Measurements from ENCODE around the gene LDLRAD3. TPM values are rescaled to one million over a fixed set of nuclear protein-coding genes. Genes with fewer than 3 reads are reported as not detected.

Gene LDLRAD3
- total RNA-seq, 2 experiments from 2014 or later: not detected

DNA sequence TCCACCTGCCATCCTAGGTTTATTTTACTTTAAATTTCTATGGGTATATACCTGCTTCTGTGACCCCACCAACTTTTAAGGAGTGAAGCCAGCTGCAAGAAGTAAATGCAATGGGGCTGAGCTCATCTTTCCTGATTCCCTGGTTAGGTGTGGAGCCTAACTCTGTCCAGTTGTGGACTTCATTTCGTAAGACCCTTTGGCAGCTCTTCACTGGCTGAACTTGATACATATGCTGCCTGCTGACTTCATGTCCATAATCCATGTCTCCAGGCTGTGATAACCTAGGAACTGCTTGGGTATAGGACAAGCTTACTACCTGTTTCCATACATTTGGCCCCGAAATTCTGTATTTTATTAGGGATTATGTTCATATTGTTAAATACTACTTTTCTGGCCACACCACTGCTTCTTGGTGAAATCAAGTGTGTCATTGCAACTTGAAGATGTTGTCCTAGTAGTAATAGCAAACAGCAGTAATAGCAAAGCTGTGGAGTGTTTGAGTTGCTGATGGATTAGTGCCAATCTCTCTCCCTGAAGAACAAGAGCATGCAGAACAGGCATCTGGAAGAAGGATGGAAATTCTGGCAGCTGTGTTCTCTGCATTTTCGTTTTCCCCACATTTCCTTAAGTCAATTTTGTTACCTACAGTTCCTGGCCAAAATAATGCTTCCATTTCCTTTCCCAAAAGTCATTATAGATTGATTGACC lies 31.2 kb downstream of the LDLRAD3 start:
- DNase-seq (no peak), ATAC-seq (no peak)
- Mint-ChIP-seq H3K9me3 (ENCODE audit: low read depth) (no peaks in the 10 kb centered on the region), H3K36me3 (no peaks in the 10 kb centered on the region), H3K4me3 (no peak overlapping the region), H3K27me3 (no peaks in the 10 kb centered on the region), H3K4me1 (no peaks in the 10 kb centered on the region), H3K27ac (no peak overlapping the region)
- CTCF ChIA-PET: no interaction called here

DNA sequence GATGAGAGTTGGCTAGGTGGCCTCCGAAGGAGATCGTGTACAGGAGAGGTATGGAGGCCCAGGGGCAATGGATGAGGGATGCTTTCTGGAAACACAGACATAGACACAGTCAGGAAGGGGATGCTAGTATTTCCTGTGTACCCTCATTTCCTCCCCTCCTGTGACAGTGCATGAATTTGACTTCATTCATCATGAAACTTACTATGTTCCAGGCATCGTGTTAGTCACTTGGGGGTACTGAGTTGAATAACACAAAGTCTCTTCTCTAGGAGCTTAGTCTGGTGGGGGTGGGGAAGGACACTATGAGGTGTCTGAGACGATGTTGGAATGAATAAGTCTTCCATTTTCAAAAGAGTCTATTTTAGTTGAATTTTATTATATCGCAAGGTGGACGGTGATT lies 32.6 kb downstream of the LDLRAD3 start:
- no peak overlapping the region for H3K27ac Mint-ChIP-seq
- no peak for DNase-seq
- H3K4me3 Mint-ChIP-seq: no peak overlapping the region
- H3K4me1 Mint-ChIP-seq: no peaks in the 10 kb centered on the region
- no peaks in the 10 kb centered on the region for H3K36me3 Mint-ChIP-seq
- CTCF ChIA-PET: no interaction called here
- H3K27me3 Mint-ChIP-seq: no peaks in the 10 kb centered on the region
- ATAC-seq: no peak
- H3K9me3 Mint-ChIP-seq (ENCODE audit: low read depth): no peaks in the 10 kb centered on the region

DNA sequence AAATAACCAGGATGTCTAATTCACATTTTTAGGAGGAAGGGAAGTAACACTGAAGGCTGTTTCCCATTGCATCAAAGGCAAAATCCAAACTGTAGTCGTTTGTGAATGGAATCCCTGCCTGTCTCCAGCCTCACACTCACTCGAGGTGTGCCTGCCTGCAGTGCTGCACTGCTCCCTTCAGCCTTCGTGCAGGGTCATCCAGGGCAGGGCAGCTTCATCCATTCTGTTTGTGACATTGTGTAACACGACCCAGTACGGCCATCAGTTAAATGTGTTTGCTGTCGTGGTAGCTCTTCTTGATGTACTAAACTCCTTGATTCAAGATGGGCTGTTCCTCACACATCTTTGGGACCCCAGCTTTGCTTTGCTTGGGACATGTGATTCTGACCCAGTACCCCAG lies 34.3 kb downstream of the LDLRAD3 start:
- ATAC-seq (no peak), DNase-seq (no peak)
- Mint-ChIP-seq H3K36me3 (no peaks in the 10 kb centered on the region), H3K4me1 (no peaks in the 10 kb centered on the region), H3K9me3 (ENCODE audit: low read depth) (no peaks in the 10 kb centered on the region), H3K27me3 (no peaks in the 10 kb centered on the region), H3K4me3 (no peak overlapping the region), H3K27ac (no peak overlapping the region)
- CTCF ChIA-PET: no interaction called here

DNA sequence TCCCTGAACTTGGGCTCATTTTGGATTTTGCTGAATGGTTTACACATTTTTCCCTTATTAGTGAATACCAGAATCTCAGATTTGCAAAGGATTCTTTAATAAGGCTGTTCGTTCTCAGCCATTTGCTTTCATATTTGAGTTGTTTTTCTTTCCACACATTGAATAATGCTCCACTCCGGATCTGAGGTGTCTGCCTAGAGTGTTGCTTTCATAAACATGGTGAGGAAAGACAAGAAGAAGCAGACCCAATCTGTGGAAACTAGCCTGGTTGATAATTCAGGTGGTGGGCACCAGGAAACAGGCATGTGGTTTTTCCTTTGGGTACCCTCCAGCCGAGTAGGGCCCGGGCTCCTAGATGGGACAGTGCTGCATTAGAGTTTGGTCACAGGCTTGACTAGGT lies 35.0 kb downstream of the LDLRAD3 start:
- no peaks in the 10 kb centered on the region for H3K36me3 Mint-ChIP-seq
- H3K27me3 Mint-ChIP-seq: no peaks in the 10 kb centered on the region
- ATAC-seq (no peak), DNase-seq (no peak)
- H3K4me3 Mint-ChIP-seq: no peak overlapping the region
- H3K4me1 Mint-ChIP-seq: no peaks in the 10 kb centered on the region
- CTCF ChIA-PET: no interaction called here
- H3K9me3 Mint-ChIP-seq (ENCODE audit: low read depth): no peaks in the 10 kb centered on the region
- H3K27ac Mint-ChIP-seq: no peak overlapping the region

DNA sequence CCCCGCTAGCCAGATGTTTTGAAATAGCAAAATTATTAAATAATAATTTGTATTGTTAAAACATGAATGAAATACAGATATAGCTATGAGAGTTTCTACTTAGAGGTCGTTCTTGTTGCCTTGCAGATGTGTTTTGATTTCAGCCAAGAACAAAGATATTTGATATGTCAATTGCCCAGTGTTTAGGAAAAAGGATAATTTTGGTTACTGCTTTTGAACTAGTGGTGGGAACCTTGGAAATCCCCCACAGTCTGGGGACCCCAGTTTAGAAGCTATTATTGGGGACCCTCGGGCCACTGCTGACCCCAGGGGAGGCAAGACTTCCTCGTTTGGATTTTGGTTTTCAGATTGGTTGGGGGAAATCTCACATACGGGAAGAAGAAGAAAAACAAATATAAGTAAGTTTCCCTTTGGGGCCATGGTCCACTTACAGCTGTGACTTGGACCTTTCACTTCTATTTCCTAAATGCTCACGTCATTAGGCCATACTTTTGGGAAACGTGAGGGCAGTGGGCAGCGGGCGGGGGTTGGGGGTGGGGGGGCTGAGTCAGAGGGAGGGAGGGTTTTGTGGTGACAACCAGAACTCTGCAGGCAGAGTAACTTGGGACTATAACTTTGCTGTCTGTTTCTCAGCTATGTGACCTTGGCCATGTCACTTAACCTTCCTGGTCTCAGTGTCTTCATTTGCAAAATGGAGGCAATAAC lies 37.0 kb downstream of the LDLRAD3 start:
- CTCF ChIA-PET: interaction anchor here (1.1 kb wide), 1 partner anchor 576 kb away, joined by 3 read pairs; no protein-coding TSS in a partner anchor
- H3K27me3 Mint-ChIP-seq: no peaks in the 10 kb centered on the region

DNA sequence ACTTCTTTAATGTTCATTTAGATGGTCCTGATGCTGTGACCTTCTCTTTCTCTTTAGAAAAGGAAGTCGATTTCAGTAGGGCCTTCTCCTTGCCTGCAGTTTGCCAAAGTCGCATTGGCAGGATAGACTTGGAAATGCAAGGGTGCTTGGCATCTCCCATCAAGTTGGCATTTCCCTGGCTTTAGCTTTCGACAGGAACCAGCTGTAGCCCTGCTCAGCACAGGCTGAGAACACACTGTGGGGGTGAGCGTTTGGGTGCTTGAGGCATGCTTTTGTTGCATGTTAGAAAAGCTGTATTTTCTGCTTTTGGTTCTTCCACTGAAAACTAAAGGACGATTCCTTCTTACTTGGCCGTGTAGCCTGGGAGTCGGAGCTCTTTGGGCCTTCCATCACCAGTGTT lies 37.7 kb downstream of the LDLRAD3 start:
- ATAC-seq (no peak), DNase-seq (no peak)
- CTCF ChIA-PET: interaction anchor here (1.1 kb wide), 1 partner anchor 576 kb away, joined by 3 read pairs; no protein-coding TSS in a partner anchor
- H3K36me3 Mint-ChIP-seq: no peaks in the 10 kb centered on the region
- no peak overlapping the region for H3K27ac Mint-ChIP-seq
- H3K4me1 Mint-ChIP-seq: no peaks in the 10 kb centered on the region
- H3K4me3 Mint-ChIP-seq: no peak overlapping the region
- H3K27me3 Mint-ChIP-seq: no peaks in the 10 kb centered on the region
- H3K9me3 Mint-ChIP-seq (ENCODE audit: low read depth): no peaks in the 10 kb centered on the region

More for the DNA sequence above, 37.0 kb downstream of the LDLRAD3 start:
- Mint-ChIP-seq H3K27ac (no peak overlapping the region), H3K36me3 (no peaks in the 10 kb centered on the region), H3K4me3 (no peak overlapping the region), H3K4me1 (no peaks in the 10 kb centered on the region), H3K9me3 (ENCODE audit: low read depth) (no peaks in the 10 kb centered on the region)
- no peak for ATAC-seq
- no peak for DNase-seq

DNA sequence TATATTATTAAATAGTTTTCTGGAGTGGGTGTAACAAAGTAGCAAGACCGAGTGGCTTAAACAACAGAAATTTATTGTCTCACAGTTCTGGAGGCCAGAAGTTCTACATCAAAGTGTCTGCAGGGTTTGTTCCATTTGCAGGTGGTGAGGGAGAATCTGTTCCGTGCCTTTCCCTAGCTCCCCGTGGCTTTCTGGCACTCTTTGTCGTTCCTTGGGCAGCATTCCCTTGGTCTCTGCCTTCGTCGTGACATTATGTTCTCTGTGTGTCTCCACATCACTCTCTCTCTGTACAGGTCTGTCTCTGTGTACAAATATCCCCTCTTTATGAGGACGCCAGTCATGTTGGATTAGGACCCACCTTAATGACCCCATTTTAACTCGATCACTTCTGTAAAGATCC lies 38.2 kb downstream of the LDLRAD3 start:
- DNase-seq (no peak), ATAC-seq (no peak)
- no peaks in the 10 kb centered on the region for H3K9me3 Mint-ChIP-seq (ENCODE audit: low read depth)
- H3K4me3 Mint-ChIP-seq: no peak overlapping the region
- H3K27me3 Mint-ChIP-seq: no peaks in the 10 kb centered on the region
- no peaks in the 10 kb centered on the region for H3K36me3 Mint-ChIP-seq
- CTCF ChIA-PET: interaction anchor here (1.1 kb wide), 1 partner anchor 577 kb away, joined by 3 read pairs; no protein-coding TSS in a partner anchor
- H3K4me1 Mint-ChIP-seq: no peaks in the 10 kb centered on the region
- H3K27ac Mint-ChIP-seq: no peak overlapping the region

DNA sequence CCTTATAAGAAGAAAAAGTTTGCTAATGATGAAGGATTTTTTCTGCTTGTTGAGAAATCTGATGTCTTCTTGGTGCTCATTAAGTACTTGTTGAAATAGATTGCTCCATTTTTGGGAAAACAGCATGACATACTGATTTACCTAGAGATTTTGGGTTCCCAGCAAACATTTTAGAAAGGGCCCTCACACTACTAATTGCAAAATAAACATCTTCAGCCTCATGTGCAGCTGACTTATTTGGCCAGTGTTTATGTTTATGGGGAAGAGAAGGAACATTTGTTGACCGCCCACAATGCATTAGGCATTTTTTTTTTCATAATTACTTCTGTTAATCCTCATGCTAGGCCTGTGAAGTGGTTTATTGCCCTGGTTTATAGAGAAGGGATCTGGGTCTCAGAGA lies 40.1 kb downstream of the LDLRAD3 start:
- no peaks in the 10 kb centered on the region for H3K27me3 Mint-ChIP-seq
- CTCF ChIA-PET: no interaction called here
- no peaks in the 10 kb centered on the region for H3K9me3 Mint-ChIP-seq (ENCODE audit: low read depth)

DNA sequence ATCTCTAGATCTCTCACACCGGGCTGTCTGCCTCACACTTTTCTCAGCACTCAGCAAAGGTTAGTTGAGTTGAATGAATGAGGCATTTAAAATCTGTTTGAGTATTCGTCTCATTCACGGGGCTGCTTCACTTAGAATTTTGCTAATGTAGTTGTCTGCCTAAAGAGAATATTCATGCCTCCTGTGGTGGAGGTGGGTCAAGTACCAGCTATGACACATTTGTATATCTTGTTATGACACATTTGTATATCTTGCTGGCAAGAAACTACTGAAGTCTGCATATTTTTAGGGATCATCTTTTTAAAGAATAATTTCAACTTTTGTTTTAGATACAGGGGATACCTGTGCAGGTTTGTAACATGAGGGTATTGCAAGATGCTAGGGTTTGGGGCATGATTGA lies 43.1 kb downstream of the LDLRAD3 start:
- Mint-ChIP-seq H3K4me3 (no peak overlapping the region), H3K9me3 (ENCODE audit: low read depth) (no peaks in the 10 kb centered on the region), H3K27me3 (peaks cover 3% of the 10 kb centered on the region), H3K27ac (no peak overlapping the region), H3K4me1 (no peaks in the 10 kb centered on the region), H3K36me3 (no peaks in the 10 kb centered on the region)
- DNase-seq (no peak), ATAC-seq (no peak)
- CTCF ChIA-PET: no interaction called here

More for the DNA sequence above, 40.1 kb downstream of the LDLRAD3 start:
- DNase-seq: no peak
- Mint-ChIP-seq H3K4me3 (no peak overlapping the region), H3K27ac (no peak overlapping the region), H3K36me3 (no peaks in the 10 kb centered on the region), H3K4me1 (no peaks in the 10 kb centered on the region)
- ATAC-seq: no peak

DNA sequence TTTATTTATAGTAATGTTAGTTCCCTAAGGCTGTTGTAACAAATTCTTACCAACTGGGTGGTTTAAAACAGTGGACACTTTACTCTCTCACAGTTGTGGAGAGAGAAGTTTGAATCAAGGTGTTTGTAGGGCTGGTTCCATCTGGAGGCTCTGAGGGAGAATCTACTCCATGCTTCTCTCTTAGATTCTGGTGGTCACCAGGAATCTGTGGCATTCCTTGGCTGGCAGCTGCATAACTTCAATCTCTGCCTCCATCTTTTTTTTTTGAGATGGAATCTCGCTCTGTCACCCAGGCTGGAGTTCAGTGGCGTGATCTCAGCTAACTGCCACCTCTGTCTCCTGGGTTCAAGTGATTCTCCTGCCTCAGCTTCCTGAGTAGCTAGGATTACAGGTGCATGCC lies 46.3 kb downstream of the LDLRAD3 start:
- Mint-ChIP-seq H3K36me3 (no peaks in the 10 kb centered on the region), H3K9me3 (ENCODE audit: low read depth) (no peaks in the 10 kb centered on the region), H3K27me3 (peaks cover 15% of the 10 kb centered on the region), H3K27ac (no peak overlapping the region), H3K4me1 (no peaks in the 10 kb centered on the region), H3K4me3 (no peak overlapping the region)
- DNase-seq: no peak
- CTCF ChIA-PET: no interaction called here
- ATAC-seq: no peak

DNA sequence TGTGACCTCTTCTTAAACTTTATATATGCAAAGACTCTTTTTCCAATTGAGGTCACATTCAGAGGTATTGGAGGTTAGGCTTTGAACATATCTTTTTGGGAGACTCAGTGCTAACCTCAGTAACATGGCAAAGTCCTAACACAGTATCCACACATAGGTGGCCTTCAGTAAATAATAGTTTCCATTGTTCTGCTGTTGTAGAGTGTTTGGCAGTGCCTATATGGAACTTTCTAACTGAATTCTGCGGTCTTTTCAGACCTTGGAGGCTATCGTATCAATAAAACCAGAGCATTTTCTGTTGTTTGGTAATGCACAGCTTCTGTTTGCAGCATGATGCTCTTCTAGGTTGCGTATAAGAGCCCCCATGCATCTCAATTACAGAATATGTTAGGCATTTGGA lies 47.0 kb downstream of the LDLRAD3 start:
- peaks cover 17% of the 10 kb centered on the region for H3K27me3 Mint-ChIP-seq
- no peak overlapping the region for H3K27ac Mint-ChIP-seq
- CTCF ChIA-PET: no interaction called here
- H3K4me1 Mint-ChIP-seq: no peaks in the 10 kb centered on the region
- H3K36me3 Mint-ChIP-seq: no peaks in the 10 kb centered on the region
- no peak for DNase-seq
- H3K4me3 Mint-ChIP-seq: no peak overlapping the region
- no peak for ATAC-seq
- H3K9me3 Mint-ChIP-seq (ENCODE audit: low read depth): no peaks in the 10 kb centered on the region

DNA sequence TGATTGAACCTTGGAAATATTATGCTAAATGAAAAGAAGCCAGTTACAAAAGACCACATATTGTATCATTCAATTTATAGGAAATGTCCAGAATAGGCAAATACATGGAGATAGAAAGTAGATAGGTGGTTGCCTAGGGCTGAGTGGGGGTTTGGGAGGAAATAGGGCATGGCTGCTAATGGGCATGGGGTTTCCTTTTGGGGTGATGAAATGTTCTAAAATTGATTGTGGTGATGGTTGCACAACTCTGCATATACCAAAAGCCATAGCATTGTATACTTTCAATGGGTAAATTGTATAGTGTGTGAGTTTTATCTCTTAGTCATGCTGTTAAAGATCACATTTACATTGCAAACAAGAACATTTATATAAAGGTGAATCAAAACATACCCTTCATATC lies 48.7 kb downstream of the LDLRAD3 start:
- Mint-ChIP-seq H3K4me3 (no peak overlapping the region), H3K9me3 (ENCODE audit: low read depth) (no peaks in the 10 kb centered on the region), H3K27ac (no peak overlapping the region), H3K4me1 (no peaks in the 10 kb centered on the region), H3K27me3 (peaks cover 22% of the 10 kb centered on the region), H3K36me3 (no peaks in the 10 kb centered on the region)
- DNase-seq (no peak), ATAC-seq (no peak)
- CTCF ChIA-PET: no interaction called here

DNA sequence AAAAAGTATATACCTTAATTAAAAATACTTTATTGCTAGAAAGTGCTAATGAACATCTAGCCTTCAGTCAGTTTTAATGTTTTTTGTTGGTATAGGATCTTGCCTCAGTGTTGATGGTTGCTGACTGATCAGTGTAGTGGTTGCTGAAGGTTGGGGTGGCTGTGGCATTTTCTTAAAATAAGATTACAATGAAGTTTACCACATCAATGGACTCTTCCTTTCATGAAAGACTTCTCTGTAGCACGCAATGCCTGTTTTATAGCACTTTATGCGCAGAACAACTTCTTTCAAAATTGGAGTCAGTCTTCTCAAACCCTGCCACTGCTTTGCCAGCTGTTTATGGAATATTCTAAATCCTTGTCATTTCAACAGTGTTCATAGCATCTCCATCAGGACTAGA lies 50.6 kb downstream of the LDLRAD3 start:
- CTCF ChIA-PET: no interaction called here

DNA sequence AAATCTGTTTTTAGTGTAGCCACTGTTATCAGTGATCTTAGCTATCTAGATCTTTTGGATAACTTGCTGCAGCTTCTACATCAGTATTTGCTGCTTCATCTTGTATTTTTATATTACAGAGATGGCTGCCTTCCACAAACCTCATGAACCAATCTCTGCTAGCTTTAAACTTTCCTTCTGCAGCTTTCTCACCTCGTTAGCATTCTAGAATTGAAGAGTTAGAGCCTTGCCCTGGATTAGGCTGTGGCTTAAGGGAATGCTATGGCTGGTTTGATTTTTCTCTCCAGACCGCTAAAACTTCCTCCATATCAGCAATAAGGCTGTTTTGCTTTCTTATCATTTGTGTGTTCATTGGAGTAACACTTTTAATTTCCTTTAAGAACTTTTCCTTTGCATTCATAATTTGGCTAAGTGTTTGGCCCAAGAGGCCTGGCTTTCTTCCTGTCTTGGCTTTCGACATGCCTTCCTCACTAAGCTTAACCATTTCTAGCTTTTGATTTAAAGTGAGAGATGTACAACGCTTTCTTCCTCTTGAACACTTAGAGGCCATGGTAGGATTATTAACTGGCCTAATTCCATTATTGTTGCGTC lies 51.9 kb downstream of the LDLRAD3 start:
- Mint-ChIP-seq H3K4me1 (no peaks in the 10 kb centered on the region), H3K27ac (no peak overlapping the region), H3K27me3 (peaks cover 22% of the 10 kb centered on the region), H3K36me3 (no peaks in the 10 kb centered on the region), H3K9me3 (ENCODE audit: low read depth) (no peaks in the 10 kb centered on the region), H3K4me3 (no peak overlapping the region)
- no peak for ATAC-seq
- no peak for DNase-seq
- CTCF ChIA-PET: no interaction called here

More for the DNA sequence above, 50.6 kb downstream of the LDLRAD3 start:
- peaks cover 22% of the 10 kb centered on the region for H3K27me3 Mint-ChIP-seq
- H3K36me3 Mint-ChIP-seq: no peaks in the 10 kb centered on the region
- no peak for ATAC-seq
- no peaks in the 10 kb centered on the region for H3K9me3 Mint-ChIP-seq (ENCODE audit: low read depth)
- no peak for DNase-seq
- H3K4me3 Mint-ChIP-seq: no peak overlapping the region
- no peaks in the 10 kb centered on the region for H3K4me1 Mint-ChIP-seq
- no peak overlapping the region for H3K27ac Mint-ChIP-seq

Measured in activated CD8-positive, alpha-beta memory T cell treated with anti-CD3 and anti-CD28 coated beads, Interleukin-2, amount 10 ng/mL, durations not matched to agents 7 days and 5 days (primary cell).